Jurkat, Clone E6-1 (cell line): ENCODE results near the gene PLCD1.
"Not testable (repeated sequence)": the region's sequence is repeated elsewhere in the genome, so short reads cannot be mapped to it uniquely, and the experiment has no call there.

Experiments
- DNase-seq: peaks from one replicate; pipeline ENCODE4 v3.0.0-alpha.2; 2011; ENCODE audit warnings: low read depth, low spot score
- H3K4me3 ChIP-seq: 2 replicates; pipeline ENCODE4 v1.5.1; 2011; ENCODE audit warnings: mild to moderate bottlenecking, low read length, control low read depth, moderate library complexity

Gene PLCD1

GRCh38 chr3:38039101-38039898 lies 9.9 kb upstream of the PLCD1 start, which contains the start of gene DLEC1:
Gene DLEC1, plus strand, starts transcription at chr3:38039208. Its CDS starts 18 bp downstream, at chr3:38039226.
- H3K4me3 ChIP-seq, result peak within 1 kb of the TSS; percentile 62
- DNase-seq, result peak; percentile 73

- DNase-seq, result no peak
- peak overlapping the region; percentile 62 for H3K4me3 ChIP-seq
Observed at GRCh38 chr3:38038447-38038911, 9.0 kb upstream of the PLCD1 start.

GRCh38 chr3:38036906-38037305 lies 7.5 kb upstream of the PLCD1 start:
- DNase-seq, result no peak
- H3K4me3 ChIP-seq, result no peak overlapping the region

- DNase-seq, result no peak
- H3K4me3 ChIP-seq, result no peak overlapping the region
Observed at GRCh38 chr3:38036286-38036685, 6.8 kb upstream of the PLCD1 start.

- DNase-seq, H3K4me3 ChIP-seq: not testable (repeated sequence)
Observed at GRCh38 chr3:38034335-38034734, 4.9 kb upstream of the PLCD1 start.

- not testable (repeated sequence) for H3K4me3 ChIP-seq, DNase-seq
Observed at GRCh38 chr3:38033586-38033985, 4.1 kb upstream of the PLCD1 start.

- DNase-seq, result no peak
- no peak overlapping the region for H3K4me3 ChIP-seq
Observed at GRCh38 chr3:38032328-38032865, 3.0 kb upstream of the PLCD1 start.

- no peak for DNase-seq
- no peak overlapping the region for H3K4me3 ChIP-seq
Observed at GRCh38 chr3:38031022-38031994, 1.9 kb upstream of the PLCD1 start.

- H3K4me3 ChIP-seq, result no peak overlapping the region
Observed at GRCh38 chr3:38030126-38031021, 932 bp upstream of the PLCD1 start.

GRCh38 chr3:38028621-38029361 lies 651 bp downstream of the PLCD1 start:
- no peak overlapping the region for H3K4me3 ChIP-seq
- DNase-seq, result no peak

More at GRCh38 chr3:38030126-38031021, 932 bp upstream of the PLCD1 start:
- no peak for DNase-seq

- no peak overlapping the region for H3K4me3 ChIP-seq
- no peak for DNase-seq
Observed at GRCh38 chr3:38027466-38028465, 1.7 kb downstream of the PLCD1 start.

GRCh38 chr3:38026856-38027255 lies 2.6 kb downstream of the PLCD1 start:
- DNase-seq, result no peak
- no peak overlapping the region for H3K4me3 ChIP-seq

- no peak for DNase-seq
Observed at GRCh38 chr3:38022896-38023709, 6.3 kb downstream of the PLCD1 start.

GRCh38 chr3:38022301-38022700 lies 7.1 kb downstream of the PLCD1 start:
- no peak for DNase-seq
- no peak overlapping the region for H3K4me3 ChIP-seq

More at GRCh38 chr3:38022896-38023709, 6.3 kb downstream of the PLCD1 start:
- H3K4me3 ChIP-seq, result no peak overlapping the region

- DNase-seq, result no peak
- H3K4me3 ChIP-seq, result no peak overlapping the region
Observed at GRCh38 chr3:38021196-38021595, 8.2 kb downstream of the PLCD1 start.

GRCh38 chr3:38020342-38020726 lies 9.1 kb downstream of the PLCD1 start:
- H3K4me3 ChIP-seq, result no peak overlapping the region
- DNase-seq, result no peak
